Gastrocnemius medialis (tissue), 4 donors: ENCODE results near the gene OR2A25.

Experiments used
- POLR2A ChIP-seq, 2 donors: fragments of 450-650 bp; IDR thresholded peaks; one replicate each; pipeline ENCODE4 v1.6.1; 2017; ENCODE audit warnings: antibody characterized with exemption in 2 of 2, mild to moderate bottlenecking in 2 of 2, moderate library complexity in 2 of 2
- TF ChIP-seq, protein P1 (sequence below), 5 experiments: fragments of 450-650 bp in 3 of 5; fragments of 200-600 bp in 2 of 5; sonication (generic) in 2 of 5; IDR thresholded peaks in 4 of 5; conservative IDR thresholded peaks in 1 of 5; 1 replicate in 4 of 5; 2 replicates in 1 of 5; pipeline ENCODE4 v1.5.1; 2016 to 2019; ENCODE audit warnings: antibody characterized with exemption in 5 of 5, mild to moderate bottlenecking in 3 of 5, moderate library complexity in 3 of 5

DNA sequence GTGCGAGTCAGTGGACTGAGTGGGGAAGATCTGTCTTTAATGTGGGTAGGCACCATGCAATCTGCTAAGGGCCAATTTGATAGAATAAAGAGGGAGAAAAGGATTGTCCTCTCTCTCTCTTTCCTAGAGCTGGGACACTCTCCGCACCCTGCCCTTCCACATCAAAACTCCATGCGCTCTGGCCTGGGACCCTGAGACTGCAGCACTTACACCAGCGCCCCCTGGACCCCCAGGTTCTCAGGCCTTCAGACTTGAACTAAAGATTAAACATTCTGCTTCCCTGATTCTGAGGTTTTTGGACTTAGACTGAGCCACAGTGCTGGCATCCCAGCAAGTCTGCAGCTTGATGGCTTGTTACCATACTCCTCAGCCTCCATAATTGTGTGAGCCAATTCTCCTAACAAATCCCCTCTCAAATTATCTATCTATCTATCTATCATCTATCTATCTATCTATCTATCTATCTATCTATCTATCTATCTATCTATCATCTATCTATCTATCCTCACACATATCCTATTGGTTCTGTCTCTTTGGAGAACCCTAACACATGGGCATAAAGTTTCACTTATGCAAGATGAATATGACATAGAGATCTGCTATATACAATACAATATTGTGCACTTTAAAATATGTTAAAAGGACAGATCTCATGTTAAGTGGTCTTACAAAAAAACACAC is 43.3 kb upstream of the OR2A25 start:
- TF ChIP-seq, protein P1, sequence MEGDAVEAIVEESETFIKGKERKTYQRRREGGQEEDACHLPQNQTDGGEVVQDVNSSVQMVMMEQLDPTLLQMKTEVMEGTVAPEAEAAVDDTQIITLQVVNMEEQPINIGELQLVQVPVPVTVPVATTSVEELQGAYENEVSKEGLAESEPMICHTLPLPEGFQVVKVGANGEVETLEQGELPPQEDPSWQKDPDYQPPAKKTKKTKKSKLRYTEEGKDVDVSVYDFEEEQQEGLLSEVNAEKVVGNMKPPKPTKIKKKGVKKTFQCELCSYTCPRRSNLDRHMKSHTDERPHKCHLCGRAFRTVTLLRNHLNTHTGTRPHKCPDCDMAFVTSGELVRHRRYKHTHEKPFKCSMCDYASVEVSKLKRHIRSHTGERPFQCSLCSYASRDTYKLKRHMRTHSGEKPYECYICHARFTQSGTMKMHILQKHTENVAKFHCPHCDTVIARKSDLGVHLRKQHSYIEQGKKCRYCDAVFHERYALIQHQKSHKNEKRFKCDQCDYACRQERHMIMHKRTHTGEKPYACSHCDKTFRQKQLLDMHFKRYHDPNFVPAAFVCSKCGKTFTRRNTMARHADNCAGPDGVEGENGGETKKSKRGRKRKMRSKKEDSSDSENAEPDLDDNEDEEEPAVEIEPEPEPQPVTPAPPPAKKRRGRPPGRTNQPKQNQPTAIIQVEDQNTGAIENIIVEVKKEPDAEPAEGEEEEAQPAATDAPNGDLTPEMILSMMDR (IDR thresholded peaks at IDR 0.05 in 4 of 5, conservative IDR thresholded peaks at IDR 0.05 in 1 of 5) = no peak
- no peak for TF ChIP-seq POLR2A (IDR thresholded peaks at IDR 0.05)
